ENCODE data around the gene SYTL3.

Gene SYTL3

DNA sequence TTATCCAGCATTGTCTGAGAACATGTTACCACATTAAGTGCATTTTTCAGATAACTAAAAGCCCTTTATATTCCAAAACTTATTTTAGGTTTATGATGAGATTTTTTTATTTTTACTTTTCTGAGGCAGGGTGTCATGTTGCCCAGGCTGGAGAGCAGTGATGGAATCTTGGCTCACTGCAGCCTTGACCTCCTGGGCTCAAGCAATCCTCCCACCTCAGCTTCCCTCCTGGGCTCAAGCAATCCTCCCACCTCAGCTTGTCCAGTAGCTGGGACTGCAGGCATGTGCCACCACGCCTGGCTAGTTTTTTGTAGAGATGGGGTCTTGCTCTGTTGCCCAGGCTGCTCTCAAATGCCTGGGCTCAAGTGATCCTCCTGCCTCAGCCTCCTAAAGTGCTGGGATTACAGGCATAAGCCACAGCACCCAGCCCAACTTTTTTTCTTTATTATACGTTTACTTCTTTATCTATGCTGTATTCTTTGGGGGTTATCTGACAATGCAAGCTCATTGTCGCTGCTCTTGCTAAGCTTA lies 11.5 kb upstream of the SYTL3 start:
- H3K27ac ChIP-seq (ENCODE audit: low read length), result no peak overlapping the region
- H3K4me1 ChIP-seq (ENCODE audit: insufficient read depth, low read length), result peaks cover 23% of the 10 kb centered on the region
- ATAC-seq (ENCODE audit: insufficient read depth, low read depth) (no peak), DNase-seq (no peak)
- no peaks in the 10 kb centered on the region for H3K9me3 ChIP-seq (ENCODE audit: insufficient read depth, low read length, severe bottlenecking)
- H2AFZ ChIP-seq (ENCODE audit: low read depth, low read length), result no peak overlapping the region
- TF ChIP-seq, protein P1, sequence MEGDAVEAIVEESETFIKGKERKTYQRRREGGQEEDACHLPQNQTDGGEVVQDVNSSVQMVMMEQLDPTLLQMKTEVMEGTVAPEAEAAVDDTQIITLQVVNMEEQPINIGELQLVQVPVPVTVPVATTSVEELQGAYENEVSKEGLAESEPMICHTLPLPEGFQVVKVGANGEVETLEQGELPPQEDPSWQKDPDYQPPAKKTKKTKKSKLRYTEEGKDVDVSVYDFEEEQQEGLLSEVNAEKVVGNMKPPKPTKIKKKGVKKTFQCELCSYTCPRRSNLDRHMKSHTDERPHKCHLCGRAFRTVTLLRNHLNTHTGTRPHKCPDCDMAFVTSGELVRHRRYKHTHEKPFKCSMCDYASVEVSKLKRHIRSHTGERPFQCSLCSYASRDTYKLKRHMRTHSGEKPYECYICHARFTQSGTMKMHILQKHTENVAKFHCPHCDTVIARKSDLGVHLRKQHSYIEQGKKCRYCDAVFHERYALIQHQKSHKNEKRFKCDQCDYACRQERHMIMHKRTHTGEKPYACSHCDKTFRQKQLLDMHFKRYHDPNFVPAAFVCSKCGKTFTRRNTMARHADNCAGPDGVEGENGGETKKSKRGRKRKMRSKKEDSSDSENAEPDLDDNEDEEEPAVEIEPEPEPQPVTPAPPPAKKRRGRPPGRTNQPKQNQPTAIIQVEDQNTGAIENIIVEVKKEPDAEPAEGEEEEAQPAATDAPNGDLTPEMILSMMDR (IDR thresholded peaks at IDR 0.05; ENCODE audit: borderline replicate concordance, extremely low read depth, low read length, poor library complexity, severe bottlenecking), result no peak
- no peak for TF ChIP-seq EZH2 (IDR thresholded peaks at IDR 0.05; ENCODE audit: borderline replicate concordance, low read depth, low read length, severe bottlenecking)
- no peak overlapping the region for H3K9ac ChIP-seq (ENCODE audit: low read depth, low read length)
- H4K20me1 ChIP-seq (ENCODE audit: insufficient read depth, low read length), result peaks cover 26% of the 10 kb centered on the region
- no peak overlapping the region for H3K4me2 ChIP-seq (ENCODE audit: insufficient read depth, low read length)
- peaks cover 50% of the 10 kb centered on the region for H3K36me3 ChIP-seq (ENCODE audit: insufficient read depth, low read length)
- no peak overlapping the region for H3K4me3 ChIP-seq (ENCODE audit: low read depth in 1 of 2, low read length in 2 of 2)
- peaks cover 29% of the 10 kb centered on the region for H3K79me2 ChIP-seq (ENCODE audit: insufficient read depth, low read length)
- H3K27me3 ChIP-seq (ENCODE audit: insufficient read depth, low read length, poor library complexity), result no peaks in the 10 kb centered on the region

DNA sequence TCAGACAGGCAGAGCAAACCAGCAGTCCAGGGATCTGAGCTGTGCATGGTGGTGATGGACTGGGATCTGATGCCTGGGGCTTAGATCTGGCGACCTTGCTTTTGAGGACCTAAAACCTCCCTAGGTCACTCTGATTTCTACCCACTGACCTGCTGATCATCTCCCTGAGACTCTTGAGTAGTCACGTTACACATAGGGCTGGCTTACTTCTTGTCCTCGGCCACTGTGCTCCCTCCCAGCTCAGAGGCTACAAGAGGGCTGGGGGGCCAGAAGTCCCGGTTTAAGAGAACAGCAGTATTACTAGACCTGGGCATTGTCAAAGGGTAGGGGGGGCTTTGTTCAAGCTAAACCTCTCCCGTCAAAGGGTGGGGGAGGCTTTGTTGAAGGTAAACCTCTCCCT lies 10.8 kb upstream of the SYTL3 start:
- no peak overlapping the region for H3K27ac ChIP-seq (ENCODE audit: low read length)
- peaks cover 28% of the 10 kb centered on the region for H3K4me1 ChIP-seq (ENCODE audit: insufficient read depth, low read length)
- no peak overlapping the region for H2AFZ ChIP-seq (ENCODE audit: low read depth, low read length)
- no peak overlapping the region for H3K4me3 ChIP-seq (ENCODE audit: low read depth in 1 of 2, low read length in 2 of 2)
- peaks cover 26% of the 10 kb centered on the region for H4K20me1 ChIP-seq (ENCODE audit: insufficient read depth, low read length)
- peaks cover 36% of the 10 kb centered on the region for H3K79me2 ChIP-seq (ENCODE audit: insufficient read depth, low read length)
- no peak overlapping the region for H3K4me2 ChIP-seq (ENCODE audit: insufficient read depth, low read length)
- H3K9ac ChIP-seq (ENCODE audit: low read depth, low read length), result no peak overlapping the region
- ATAC-seq (ENCODE audit: insufficient read depth, low read depth) (no peak), DNase-seq (no peak)
- no peaks in the 10 kb centered on the region for H3K9me3 ChIP-seq (ENCODE audit: insufficient read depth, low read length, severe bottlenecking)
- peaks cover 49% of the 10 kb centered on the region for H3K36me3 ChIP-seq (ENCODE audit: insufficient read depth, low read length)
- TF ChIP-seq EZH2 (IDR thresholded peaks at IDR 0.05; ENCODE audit: borderline replicate concordance, low read depth, low read length, severe bottlenecking), result no peak
- TF ChIP-seq, protein P1 (IDR thresholded peaks at IDR 0.05; ENCODE audit: borderline replicate concordance, extremely low read depth, low read length, poor library complexity, severe bottlenecking), result no peak
- H3K27me3 ChIP-seq (ENCODE audit: insufficient read depth, low read length, poor library complexity), result no peaks in the 10 kb centered on the region

DNA sequence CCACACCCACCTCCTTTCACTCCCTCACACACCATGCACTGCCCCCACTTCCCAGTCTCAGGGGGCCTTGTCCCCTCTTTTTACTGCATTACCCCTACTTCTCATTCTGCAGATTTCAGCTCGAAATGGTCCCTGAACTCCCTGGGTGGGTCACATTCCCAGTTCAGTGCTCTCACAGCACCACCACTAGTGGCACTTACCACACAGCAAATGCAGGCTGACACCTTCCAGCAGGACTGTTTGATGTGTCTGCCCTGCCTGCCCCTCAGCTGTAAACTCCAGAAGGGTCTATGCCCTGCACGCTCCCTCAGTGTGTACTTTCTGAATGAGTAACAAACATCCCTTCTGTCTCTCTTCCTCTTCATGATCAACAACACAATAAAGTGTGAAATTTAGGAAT lies 9.3 kb upstream of the SYTL3 start:
- peaks cover 26% of the 10 kb centered on the region for H4K20me1 ChIP-seq (ENCODE audit: insufficient read depth, low read length)
- no peak overlapping the region for H2AFZ ChIP-seq (ENCODE audit: low read depth, low read length)
- ATAC-seq (ENCODE audit: insufficient read depth, low read depth) (no peak), DNase-seq (no peak)
- no peaks in the 10 kb centered on the region for H3K9me3 ChIP-seq (ENCODE audit: insufficient read depth, low read length, severe bottlenecking)
- H3K79me2 ChIP-seq (ENCODE audit: insufficient read depth, low read length), result peaks cover 40% of the 10 kb centered on the region
- H3K36me3 ChIP-seq (ENCODE audit: insufficient read depth, low read length), result peaks cover 48% of the 10 kb centered on the region
- no peak overlapping the region for H3K4me3 ChIP-seq (ENCODE audit: low read depth in 1 of 2, low read length in 2 of 2)
- H3K27ac ChIP-seq (ENCODE audit: low read length), result no peak overlapping the region
- no peak overlapping the region for H3K9ac ChIP-seq (ENCODE audit: low read depth, low read length)
- H3K4me2 ChIP-seq (ENCODE audit: insufficient read depth, low read length), result peak overlapping the region; percentile 36; the same call in 1 of the 2 replicates
- no peak for TF ChIP-seq EZH2 (IDR thresholded peaks at IDR 0.05; ENCODE audit: borderline replicate concordance, low read depth, low read length, severe bottlenecking)
- TF ChIP-seq, protein P1 (IDR thresholded peaks at IDR 0.05; ENCODE audit: borderline replicate concordance, extremely low read depth, low read length, poor library complexity, severe bottlenecking), result no peak
- peaks cover 4% of the 10 kb centered on the region for H3K27me3 ChIP-seq (ENCODE audit: insufficient read depth, low read length, poor library complexity)
- peaks cover 36% of the 10 kb centered on the region for H3K4me1 ChIP-seq (ENCODE audit: insufficient read depth, low read length)
